Neuronal stem cell (in vitro differentiated cells): ENCODE measurements around the gene PADI6.

Source experiments
- DNase-seq: peaks from one replicate; pipeline ENCODE4 v3.0.0-alpha.2; 2013; ENCODE audit warnings: low spot score
- H2AFZ ChIP-seq: one replicate; pipeline ENCODE4 v1.6.1; 2013; ENCODE audit warnings: mild to moderate bottlenecking, low read length, inconsistent platforms
- H2AK5ac ChIP-seq: 2 replicates; pipeline ENCODE4 v1.6.1; 2013; ENCODE audit warnings: low read depth, mild to moderate bottlenecking, inconsistent platforms, low read length, moderate library complexity, mixed read lengths
- H2BK120ac ChIP-seq: 2 replicates; pipeline ENCODE4 v1.6.1; 2013; ENCODE audit warnings: low read depth, mild to moderate bottlenecking, inconsistent platforms, low read length, moderate library complexity, mixed read lengths
- H2BK12ac ChIP-seq: one replicate; pipeline ENCODE4 v1.6.1; 2013; ENCODE audit warnings: low read length, inconsistent platforms
- H2BK15ac ChIP-seq: 2 replicates; pipeline ENCODE4 v1.6.1; 2013; ENCODE audit warnings: mild to moderate bottlenecking, low read length, inconsistent platforms, mixed read lengths
- H2BK5ac ChIP-seq: one replicate; pipeline ENCODE4 v1.6.1; 2013; ENCODE audit warnings: inconsistent platforms, mild to moderate bottlenecking, low read length, moderate library complexity
- H3K14ac ChIP-seq: one replicate; pipeline ENCODE4 v1.6.1; 2013; ENCODE audit warnings: low read length, inconsistent platforms
- H3K18ac ChIP-seq: 2 replicates; pipeline ENCODE4 v1.6.1; 2013; ENCODE audit warnings: low read length, inconsistent platforms
- H3K23ac ChIP-seq: 2 replicates; pipeline ENCODE4 v1.6.1; 2013; ENCODE audit warnings: low read depth, mild to moderate bottlenecking, mixed read lengths, low read length, inconsistent platforms; ENCODE audit not compliant: poor library complexity
- H3K27ac ChIP-seq: replicated peaks from 3 replicates; pipeline ENCODE4 v1.5.1; 2013; ENCODE audit warnings: low read length, inconsistent platforms
- H3K27me3 ChIP-seq, 3 experiments: 2 replicates each; pipeline ENCODE4 v1.6.1; 2013; ENCODE audit warnings: low read length in 3 of 3, mild to moderate bottlenecking in 2 of 3, inconsistent platforms in 1 of 3, low read depth in 1 of 3, mixed read lengths in 1 of 3, moderate library complexity in 1 of 3; ENCODE audit not compliant: control insufficient read depth in 3 of 3, insufficient read depth in 3 of 3
- H3K36me3 ChIP-seq, 2 donors: replicated peaks in 1 of 2; 2 replicates each; pipeline ENCODE4 v1.6.1; 2013; ENCODE audit warnings: low read length in 2 of 2; ENCODE audit not compliant: control insufficient read depth in 2 of 2, insufficient read depth in 2 of 2
- H3K4ac ChIP-seq: 2 replicates; pipeline ENCODE4 v1.6.1; 2013; ENCODE audit warnings: inconsistent platforms, mild to moderate bottlenecking, low read length, moderate library complexity
- H3K4me1 ChIP-seq, 2 donors: 1 replicate in 1 of 2; 2 replicates in 1 of 2; pipeline ENCODE4 v1.6.1; 2013; ENCODE audit warnings: low read length in 2 of 2, low read depth in 1 of 2; ENCODE audit not compliant: control insufficient read depth in 2 of 2, insufficient read depth in 1 of 2
- H3K4me2 ChIP-seq: one replicate; pipeline ENCODE4 v1.6.1; 2013; ENCODE audit warnings: mild to moderate bottlenecking, low read length, inconsistent platforms; ENCODE audit not compliant: insufficient read depth, poor library complexity, severe bottlenecking
- H3K4me3 ChIP-seq, 2 donors: 2 replicates each; pipeline ENCODE4 v1.5.1; 2013; ENCODE audit warnings: low read length in 2 of 2, mild to moderate bottlenecking in 2 of 2, inconsistent platforms in 1 of 2, moderate library complexity in 1 of 2
- H3K79me1 ChIP-seq: one replicate; pipeline ENCODE4 v1.6.1; 2013; ENCODE audit warnings: low read depth, mild to moderate bottlenecking, inconsistent platforms, low read length, moderate library complexity
- H3K9ac ChIP-seq: one replicate; pipeline ENCODE4 v1.6.1; 2013; ENCODE audit warnings: mild to moderate bottlenecking, low read depth, low read length, inconsistent platforms; ENCODE audit not compliant: poor library complexity
- H3K9me3 ChIP-seq, 2 donors: replicated peaks in 1 of 2; 2 replicates each; pipeline versions ENCODE3 to v1.6.1; 2013; ENCODE audit warnings: low read length in 2 of 2, mild to moderate bottlenecking in 2 of 2, inconsistent platforms in 1 of 2, low read depth in 1 of 2, mixed read lengths in 1 of 2, moderate library complexity in 1 of 2; ENCODE audit not compliant: control insufficient read depth in 2 of 2, insufficient read depth in 1 of 2
- H4K8ac ChIP-seq: one replicate; pipeline ENCODE4 v1.6.1; 2013; ENCODE audit warnings: low read depth, mild to moderate bottlenecking, inconsistent platforms, low read length, moderate library complexity
- H4K91ac ChIP-seq: one replicate; pipeline ENCODE4 v1.6.1; 2013; ENCODE audit warnings: low read length, low read depth, mild to moderate bottlenecking, inconsistent platforms; ENCODE audit not compliant: poor library complexity
- WGBS, 2 donors: extraction: QIAGEN DNeasy Blood & Tissue Kit; methylation state at CpG; one replicate each; pipeline ENCODE4 v1.1.7; 2013; ENCODE audit warnings: missing lambda C conversion rate in 2 of 2, mixed read lengths in 1 of 2; ENCODE audit not compliant: insufficient read length in 2 of 2, insufficient replicate concordance in 1 of 2; ENCODE audit errors: extremely low coverage in 2 of 2; 5-methylcytosine and 5-hydroxymethylcytosine counted together

PADI6 gene

DNA sequence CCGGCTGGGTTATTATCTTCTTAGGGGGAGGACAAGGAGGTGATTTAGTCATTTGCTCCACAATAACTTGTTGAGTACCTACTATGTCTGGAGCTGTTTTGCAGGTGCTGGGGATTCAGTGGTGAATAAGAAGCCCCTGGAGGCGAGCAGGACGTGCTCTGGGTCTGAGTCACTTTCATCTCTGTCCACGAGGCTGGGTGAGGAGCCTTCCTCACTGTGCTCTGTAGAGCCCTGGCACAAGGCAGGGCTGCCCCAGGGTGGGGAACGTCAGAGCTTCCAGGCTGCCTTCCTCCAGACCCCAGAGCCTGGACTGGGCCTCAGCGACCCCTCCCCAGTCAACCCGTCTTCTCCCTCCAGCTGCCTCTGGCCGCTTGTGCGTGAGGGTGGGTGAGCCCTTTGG is 2.5 kb upstream of the PADI6 start:
- Histone ChIP-seq H3K9me3 (peaks cover 0 to 1% of the 10 kb centered on the region in 2 donors), H2AFZ (no peak overlapping the region), H3K14ac (no peak overlapping the region), H2AK5ac (no peak overlapping the region), H3K4me3 (no peak overlapping the region), H3K18ac (peak overlapping the region; percentile 55), H2BK15ac (no peak overlapping the region), H3K27me3 (peaks cover 0 to 49% (median 0%) of the 10 kb centered on the region in 3 experiments), H2BK12ac (no peak overlapping the region), H3K27ac (no peak overlapping the region), H3K23ac (no peak overlapping the region), H4K8ac (no peak overlapping the region), H2BK5ac (no peak overlapping the region), H3K79me1 (no peaks in the 10 kb centered on the region), H4K91ac (no peak overlapping the region), H2BK120ac (no peak overlapping the region), H3K4ac (no peak overlapping the region), H3K4me2 (no peak overlapping the region), H3K9ac (no peak overlapping the region), H3K4me1 (no peaks in the 10 kb centered on the region), H3K36me3 (no peaks in the 10 kb centered on the region)
- DNase-seq, result no peak
- no CpG with 5 or more reads among the region's 9 CpGs for WGBS, 2 donors

DNA sequence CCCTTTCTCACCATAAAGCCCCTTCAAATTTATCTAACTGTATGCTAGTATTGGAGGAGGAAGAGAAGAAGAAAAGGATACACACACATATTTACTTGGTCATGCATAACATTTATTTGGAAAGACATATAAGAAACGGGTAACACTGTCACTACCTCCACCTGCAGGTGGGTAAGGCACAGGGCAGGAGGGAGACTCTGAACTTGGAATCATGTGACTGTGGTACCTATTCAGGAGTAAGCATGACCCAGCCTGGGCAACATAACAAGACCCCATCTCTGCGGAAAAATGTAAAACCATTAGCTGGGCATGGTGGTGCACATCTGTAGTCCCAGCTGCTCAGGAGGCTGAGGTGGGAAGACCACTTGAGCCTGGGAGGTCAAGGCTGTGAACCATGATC is 1.4 kb upstream of the PADI6 start:
- H2AK5ac ChIP-seq, result no peak overlapping the region
- H2BK15ac ChIP-seq, result no peak overlapping the region
- no peak overlapping the region for H3K4me2 ChIP-seq
- H3K79me1 ChIP-seq, result no peaks in the 10 kb centered on the region
- no peak overlapping the region for H2BK5ac ChIP-seq
- H3K4me1 ChIP-seq, result no peaks in the 10 kb centered on the region
- no peak overlapping the region for H2BK120ac ChIP-seq
- H3K4ac ChIP-seq, result no peak overlapping the region
- H3K9ac ChIP-seq, result no peak overlapping the region
- no peaks in the 10 kb centered on the region for H3K36me3 ChIP-seq
- no peak overlapping the region for H3K18ac ChIP-seq
- no peak overlapping the region for H2BK12ac ChIP-seq
- no peak overlapping the region for H3K4me3 ChIP-seq
- H3K27me3 ChIP-seq, result peaks cover 0 to 56% (median 0%) of the 10 kb centered on the region in 3 experiments
- H3K27ac ChIP-seq, result no peak overlapping the region
- H4K8ac ChIP-seq, result no peak overlapping the region
- no peak for DNase-seq
- no peak overlapping the region for H3K14ac ChIP-seq
- no peaks in the 10 kb centered on the region for H3K9me3 ChIP-seq
- no peak overlapping the region for H2AFZ ChIP-seq
- H3K23ac ChIP-seq, result no peak overlapping the region
- H4K91ac ChIP-seq, result no peak overlapping the region
- no CpG with 5 or more reads among the region's 2 CpGs for WGBS, 2 donors

GRCh38 chr1:17372955-17373354 is 959 bp downstream of the PADI6 start:
- no CpG with 5 or more reads among the region's 18 CpGs for WGBS, 2 donors
- Histone ChIP-seq H2BK15ac (no peak overlapping the region), H3K4ac (no peak overlapping the region), H3K79me1 (no peaks in the 10 kb centered on the region), H3K4me3 (no peak overlapping the region), H4K8ac (no peak overlapping the region), H4K91ac (no peak overlapping the region), H3K9me3 (no peaks in the 10 kb centered on the region), H3K27ac (no peak overlapping the region), H3K4me1 (no peaks in the 10 kb centered on the region), H3K4me2 (no peak overlapping the region), H3K14ac (peak overlapping the region; percentile 63), H3K18ac (peak overlapping the region; percentile 66), H2BK5ac (no peak overlapping the region), H2BK12ac (no peak overlapping the region), H3K23ac (peak overlapping the region; percentile 34), H3K27me3 (peaks cover 0 to 51% (median 0%) of the 10 kb centered on the region in 3 experiments), H2AFZ (no peak overlapping the region), H2BK120ac (no peak overlapping the region), H2AK5ac (no peak overlapping the region), H3K9ac (no peak overlapping the region), H3K36me3 (no peaks in the 10 kb centered on the region)
- no peak for DNase-seq

DNA sequence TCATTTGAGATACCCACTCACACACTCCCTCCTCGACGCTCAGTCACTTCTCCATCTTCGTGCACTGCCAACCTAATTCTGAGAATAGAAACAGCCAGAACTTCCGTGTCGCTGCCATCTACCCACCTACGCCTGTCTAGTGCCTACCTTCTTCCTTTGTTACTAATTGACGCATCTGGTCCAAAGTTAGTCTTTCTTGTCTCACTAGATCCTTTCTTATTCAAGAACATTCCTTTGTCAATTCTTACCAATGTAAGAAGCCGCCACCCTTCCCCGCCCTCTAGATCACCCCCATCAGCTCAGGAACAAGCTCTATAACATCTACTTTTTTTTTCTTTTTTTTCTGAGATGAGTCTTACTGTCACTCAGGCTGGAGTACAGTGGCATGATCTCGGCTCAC is 3.7 kb downstream of the PADI6 start:
- no peak overlapping the region for H2BK12ac ChIP-seq
- peaks cover 0 to 45% (median 0%) of the 10 kb centered on the region in 3 experiments for H3K27me3 ChIP-seq
- H3K27ac ChIP-seq, result no peak overlapping the region
- H3K4me2 ChIP-seq, result no peak overlapping the region
- H4K91ac ChIP-seq, result no peak overlapping the region
- H4K8ac ChIP-seq, result no peak overlapping the region
- no peak overlapping the region for H3K4me3 ChIP-seq
- no peak overlapping the region for H2AFZ ChIP-seq
- no peak overlapping the region for H3K4ac ChIP-seq
- H3K79me1 ChIP-seq, result no peaks in the 10 kb centered on the region
- no peak overlapping the region for H2AK5ac ChIP-seq
- H3K18ac ChIP-seq, result no peak overlapping the region
- WGBS, 2 donors, result no CpG with 5 or more reads among the region's 10 CpGs
- H3K23ac ChIP-seq, result no peak overlapping the region
- no peak overlapping the region for H3K9ac ChIP-seq
- H3K9me3 ChIP-seq, result no peaks in the 10 kb centered on the region
- no peak overlapping the region for H2BK5ac ChIP-seq
- DNase-seq, result no peak
- H2BK15ac ChIP-seq, result no peak overlapping the region
- no peak overlapping the region for H2BK120ac ChIP-seq
- H3K4me1 ChIP-seq, result no peaks in the 10 kb centered on the region
- no peak overlapping the region for H3K14ac ChIP-seq
- no peaks in the 10 kb centered on the region for H3K36me3 ChIP-seq
